ENCODE measurements around the gene LZTS2. TPM values are rescaled to one million over a fixed set of nuclear protein-coding genes. Genes with fewer than 3 reads are reported as not detected.

Gene LZTS2
- total and polyA plus RNA-seq, 10 of the 15 experiments (the other 5 are each of a cell fraction or from before 2014, with no cell fraction given), result 0.08 to 13.4 (median 7.2) TPM

- SMC1A ChIA-PET (ENCODE audit: uncharacterized antibody, unreplicated experiment), result interaction anchor here (1.1 kb wide), 1 partner anchor 49 kb away, joined by 3 read pairs; no protein-coding TSS in a partner anchor
- H4K20me1 ChIP-seq (ENCODE audit: control insufficient read depth, insufficient read depth), result no peaks in the 10 kb centered on the region
- POLR2A ChIA-PET, result no interaction called here
Observed at GRCh38 chr10:100965820-100966219, 33.8 kb upstream of the LZTS2 start.

DNA sequence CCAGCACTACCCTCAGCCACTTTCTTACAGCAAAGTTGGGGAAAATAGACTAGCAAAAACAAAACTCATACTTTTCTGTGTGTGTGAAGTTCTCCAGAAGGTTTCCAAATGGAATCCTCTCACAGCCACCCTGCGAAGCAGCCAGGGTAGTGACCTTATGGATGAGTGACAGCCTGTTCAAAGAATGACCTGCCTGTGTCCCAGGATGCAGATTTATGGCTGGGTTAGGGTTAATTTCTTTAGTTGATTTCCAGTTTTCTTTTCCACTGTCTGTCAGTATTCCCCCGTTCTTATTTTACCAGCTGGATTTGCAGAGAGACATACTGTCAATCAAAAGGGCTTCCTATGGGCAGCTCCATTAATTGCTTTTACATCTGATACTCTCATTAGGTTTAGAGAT is 32.7 kb upstream of the LZTS2 start:
- CTCF ChIA-PET, result interaction anchor here (0.8 to 4.6 kb wide), 4 partner anchors 18 to 48 kb away, joined by 3 to 29 read pairs (median 12); no protein-coding TSS in a partner anchor
- TF ChIP-seq, protein P1, sequence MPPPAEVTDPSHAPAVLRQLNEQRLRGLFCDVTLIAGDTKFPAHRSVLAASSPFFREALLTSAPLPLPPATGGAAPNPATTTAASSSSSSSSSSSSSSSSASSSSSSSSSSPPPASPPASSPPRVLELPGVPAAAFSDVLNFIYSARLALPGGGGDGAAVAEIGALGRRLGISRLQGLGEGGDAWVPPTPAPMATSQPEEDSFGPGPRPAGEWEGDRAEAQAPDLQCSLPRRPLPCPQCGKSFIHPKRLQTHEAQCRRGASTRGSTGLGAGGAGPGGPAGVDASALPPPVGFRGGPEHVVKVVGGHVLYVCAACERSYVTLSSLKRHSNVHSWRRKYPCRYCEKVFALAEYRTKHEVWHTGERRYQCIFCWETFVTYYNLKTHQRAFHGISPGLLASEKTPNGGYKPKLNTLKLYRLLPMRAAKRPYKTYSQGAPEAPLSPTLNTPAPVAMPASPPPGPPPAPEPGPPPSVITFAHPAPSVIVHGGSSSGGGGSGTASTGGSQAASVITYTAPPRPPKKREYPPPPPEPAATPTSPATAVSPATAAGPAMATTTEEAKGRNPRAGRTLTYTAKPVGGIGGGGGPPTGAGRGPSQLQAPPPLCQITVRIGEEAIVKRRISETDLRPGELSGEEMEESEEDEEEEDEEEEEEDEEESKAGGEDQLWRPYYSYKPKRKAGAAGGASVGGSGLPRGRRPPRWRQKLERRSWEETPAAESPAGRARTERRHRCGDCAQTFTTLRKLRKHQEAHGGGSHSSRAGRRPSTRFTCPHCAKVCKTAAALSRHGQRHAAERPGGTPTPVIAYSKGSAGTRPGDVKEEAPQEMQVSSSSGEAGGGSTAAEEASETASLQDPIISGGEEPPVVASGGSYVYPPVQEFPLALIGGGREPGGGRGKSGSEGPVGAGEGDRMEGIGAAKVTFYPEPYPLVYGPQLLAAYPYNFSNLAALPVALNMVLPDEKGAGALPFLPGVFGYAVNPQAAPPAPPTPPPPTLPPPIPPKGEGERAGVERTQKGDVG (CRISPR knock-in tag; IDR thresholded peaks at IDR 0.05), result no peak
- no peak for TF ChIP-seq E2F4 (IDR thresholded peaks at IDR 0.05; ENCODE audit: low read depth, low read length)
- no peak for TF ChIP-seq BRCA1 (IDR thresholded peaks at IDR 0.05; ENCODE audit: low read depth, low read length)
- TF ChIP-seq, protein P2, sequence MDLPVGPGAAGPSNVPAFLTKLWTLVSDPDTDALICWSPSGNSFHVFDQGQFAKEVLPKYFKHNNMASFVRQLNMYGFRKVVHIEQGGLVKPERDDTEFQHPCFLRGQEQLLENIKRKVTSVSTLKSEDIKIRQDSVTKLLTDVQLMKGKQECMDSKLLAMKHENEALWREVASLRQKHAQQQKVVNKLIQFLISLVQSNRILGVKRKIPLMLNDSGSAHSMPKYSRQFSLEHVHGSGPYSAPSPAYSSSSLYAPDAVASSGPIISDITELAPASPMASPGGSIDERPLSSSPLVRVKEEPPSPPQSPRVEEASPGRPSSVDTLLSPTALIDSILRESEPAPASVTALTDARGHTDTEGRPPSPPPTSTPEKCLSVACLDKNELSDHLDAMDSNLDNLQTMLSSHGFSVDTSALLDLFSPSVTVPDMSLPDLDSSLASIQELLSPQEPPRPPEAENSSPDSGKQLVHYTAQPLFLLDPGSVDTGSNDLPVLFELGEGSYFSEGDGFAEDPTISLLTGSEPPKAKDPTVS (IDR thresholded peaks at IDR 0.05; ENCODE audit: low read depth, low read length), result no peak
- no peak for TF ChIP-seq CHD4 (IDR thresholded peaks at IDR 0.05)
- TF ChIP-seq BACH1 (IDR thresholded peaks at IDR 0.05; ENCODE audit: borderline replicate concordance), result no peak
- TF ChIP-seq MYC (IDR thresholded peaks at IDR 0.05; ENCODE audit: insufficient read depth, insufficient read length, insufficient replicate concordance, low read length, severe bottlenecking), result no peak
- TF ChIP-seq CREM (IDR thresholded peaks at IDR 0.05; ENCODE audit: low read depth), result no peak
- 92% methylated on average over 2 of the region's 2 CpGs for WGBS (ENCODE audit: insufficient coverage, insufficient replicate concordance, low lambda C conversion rate, missing lambda C conversion rate)
- BruUV-seq (replicated peaks), result no TSS peak
- peaks cover 3% of the 10 kb centered on the region; the same call in 1 of the 2 replicates for H3K4me1 ChIP-seq (ENCODE audit: control insufficient read depth, insufficient read depth, low read length)
- no peaks in the 10 kb centered on the region for H3K9me3 ChIP-seq (replicated peaks; ENCODE audit: control insufficient read depth, insufficient read depth, low read length)
- H3K27me3 ChIP-seq (replicated peaks in 1 of 2; ENCODE audit: control insufficient read depth in 2 of 2, insufficient read depth in 2 of 2, low read length in 1 of 2), result no peaks in the 10 kb centered on the region
- no peak for DNase-seq (ENCODE audit: low read depth, low spot score)
- no peak overlapping the region for H3K4me3 ChIP-seq
- RAD21 ChIA-PET (ENCODE audit: unreplicated experiment), result no interaction called here
- H3K9ac ChIP-seq (ENCODE audit: control insufficient read depth, insufficient read depth, low read length), result no peak overlapping the region
- SMC1A ChIA-PET (ENCODE audit: uncharacterized antibody, unreplicated experiment), result no interaction called here
- no peak for ATAC-seq
- no peaks in the 10 kb centered on the region for H3K79me2 ChIP-seq (ENCODE audit: control insufficient read depth, insufficient read depth, low read length)
- no peak overlapping the region for H3K27ac ChIP-seq (ENCODE audit: control insufficient read depth, insufficient read depth)
- POLR2A ChIA-PET, result interaction anchor here (1.1 kb wide), 1 partner anchor 18 kb away, joined by 3 read pairs; no protein-coding TSS in a partner anchor
- peaks cover 2 to 4% of the 10 kb centered on the region in 2 experiments; a peak in 3 of 4 replicates for H3K36me3 ChIP-seq (ENCODE audit: control insufficient read depth in 2 of 2, insufficient read depth in 2 of 2, low read length in 1 of 2)
- in situ Hi-C loops (cut with MboI), result no loop called here
- FAIRE-seq, result no peak
- no peak overlapping the region for H2AFZ ChIP-seq (ENCODE audit: control insufficient read depth, low read depth, low read length)
- H3K4me2 ChIP-seq (ENCODE audit: control insufficient read depth, insufficient read depth), result no peak overlapping the region
- intact Hi-C loops (cut with micrococcal nuclease; ENCODE audit: unreplicated experiment), result no loop called here
- no peaks in the 10 kb centered on the region for H4K20me1 ChIP-seq (ENCODE audit: control insufficient read depth, insufficient read depth)

More at GRCh38 chr10:100965820-100966219, 33.8 kb upstream of the LZTS2 start:
- ATAC-seq (no peak), DNase-seq (ENCODE audit: low read depth, low spot score) (no peak), FAIRE-seq (no peak)
- Histone ChIP-seq H3K4me2 (ENCODE audit: control insufficient read depth, insufficient read depth) (no peak overlapping the region), H3K9me3 (replicated peaks; ENCODE audit: control insufficient read depth, insufficient read depth, low read length) (no peaks in the 10 kb centered on the region), H2AFZ (ENCODE audit: control insufficient read depth, low read depth, low read length) (no peak overlapping the region), H3K36me3 (ENCODE audit: control insufficient read depth in 2 of 2, insufficient read depth in 2 of 2, low read length in 1 of 2) (peaks cover 2 to 4% of the 10 kb centered on the region in 2 experiments; a peak in 3 of 4 replicates), H3K4me1 (ENCODE audit: control insufficient read depth, insufficient read depth, low read length) (peaks cover 3% of the 10 kb centered on the region; the same call in 1 of the 2 replicates), H3K9ac (ENCODE audit: control insufficient read depth, insufficient read depth, low read length) (no peak overlapping the region), H3K4me3 (no peak overlapping the region), H3K27me3 (replicated peaks in 1 of 2; ENCODE audit: control insufficient read depth in 2 of 2, insufficient read depth in 2 of 2, low read length in 1 of 2) (no peaks in the 10 kb centered on the region), H3K79me2 (ENCODE audit: control insufficient read depth, insufficient read depth, low read length) (no peaks in the 10 kb centered on the region), H3K27ac (ENCODE audit: control insufficient read depth, insufficient read depth) (no peak overlapping the region)
- TF ChIP-seq POLR2A (IDR thresholded peaks at IDR 0.05; ENCODE audit: low read depth, low read length) (no peak), TAF1 (IDR thresholded peaks at IDR 0.05; ENCODE audit: borderline replicate concordance, low read depth, low read length) (no peak), TARDBP (IDR thresholded peaks at IDR 0.05; ENCODE audit: borderline replicate concordance) (no peak)
- in situ Hi-C loops (cut with MboI), result no loop called here
- CTCF ChIA-PET, result interaction anchor here (0.5 to 4.6 kb wide), 6 partner anchors 10 to 103 kb away, joined by 3 to 29 read pairs (median 4); no protein-coding TSS in a partner anchor
- WGBS (ENCODE audit: insufficient coverage, insufficient replicate concordance, low lambda C conversion rate, missing lambda C conversion rate), result 73% methylated on average over 5 of the region's 5 CpGs
- intact Hi-C loops (cut with micrococcal nuclease; ENCODE audit: unreplicated experiment), result no loop called here
- RAD21 ChIA-PET (ENCODE audit: unreplicated experiment), result no interaction called here
- BruUV-seq (replicated peaks), result no TSS peak
